Glutamatergic neuron (in vitro differentiated cells): ENCODE results near the gene TMEM18. TPM values are rescaled to one million over a fixed set of nuclear protein-coding genes. Genes with fewer than 3 reads are reported as not detected.

Source experiments
- DNase-seq: peaks from one replicate; pipeline ENCODE4 v3.0.0; 2022
- H3K27ac Mint-ChIP-seq: one replicate; pipeline ENCODE4 v1.8.0; 2020; ENCODE audit warnings: mild to moderate bottlenecking, mixed read lengths, inconsistent platforms; ENCODE audit not compliant: unreplicated experiment
- H3K27me3 Mint-ChIP-seq: one replicate; pipeline ENCODE4 v1.8.0; 2020; ENCODE audit warnings: mild to moderate bottlenecking, moderate library complexity, mixed read lengths, inconsistent platforms; ENCODE audit not compliant: unreplicated experiment
- H3K36me3 Mint-ChIP-seq: one replicate; pipeline ENCODE4 v1.8.0; 2020; ENCODE audit warnings: mild to moderate bottlenecking, mixed read lengths, inconsistent platforms; ENCODE audit not compliant: unreplicated experiment
- H3K4me1 Mint-ChIP-seq: one replicate; pipeline ENCODE4 v1.8.0; 2020; ENCODE audit warnings: mild to moderate bottlenecking, low read depth, mixed read lengths, inconsistent platforms; ENCODE audit not compliant: unreplicated experiment
- H3K4me3 Mint-ChIP-seq: one replicate; pipeline ENCODE4 v1.8.0; 2020; ENCODE audit warnings: mild to moderate bottlenecking, mixed read lengths, inconsistent platforms; ENCODE audit not compliant: unreplicated experiment
- H3K9me3 Mint-ChIP-seq: one replicate; pipeline ENCODE4 v1.8.0; 2020; ENCODE audit warnings: mild to moderate bottlenecking, moderate library complexity, mixed read lengths, inconsistent platforms; ENCODE audit not compliant: unreplicated experiment
- CTCF ChIP-seq: fragments of 200-600 bp; sonication (generic); IDR thresholded peaks from one replicate; pipeline ENCODE4 v1.5.0; 2021; ENCODE audit not compliant: partially characterized antibody, unreplicated experiment
- total RNA-seq: library from RNA; stranded (reverse); fragmentation: NEBNext Ultra II Directional; extraction: Animal tissue kit (Norgen Biotek cat#: 25700); gene quantifications from one replicate; pipeline ENCODE4 v1.2.1, GENCODE V29; 2021; ENCODE audit not compliant: unreplicated experiment

The TMEM18 gene
- total RNA-seq, 1 donor from 2014 or later = 22.0 TPM

- H3K27ac Mint-ChIP-seq = no peak overlapping the region
- H3K9me3 Mint-ChIP-seq = no peaks in the 10 kb centered on the region
- no peak for DNase-seq
- no peaks in the 10 kb centered on the region for H3K27me3 Mint-ChIP-seq
- no peak for TF ChIP-seq CTCF
- H3K4me3 Mint-ChIP-seq = no peak overlapping the region
- H3K36me3 Mint-ChIP-seq = peaks cover 6% of the 10 kb centered on the region
- peaks cover 3% of the 10 kb centered on the region for H3K4me1 Mint-ChIP-seq
These were observed 49.2 kb downstream of the TMEM18 start for GRCh38 chr2:627926-628560.

- no peak for DNase-seq
- Mint-ChIP-seq H3K27me3 (no peaks in the 10 kb centered on the region), H3K9me3 (no peaks in the 10 kb centered on the region)
These were observed 49.9 kb downstream of the TMEM18 start for GRCh38 chr2:627340-627709.

GRCh38 chr2:626491-627339 is 50.5 kb downstream of the TMEM18 start:
- no peak for TF ChIP-seq CTCF
- H3K36me3 Mint-ChIP-seq = peaks cover 2% of the 10 kb centered on the region
- no peaks in the 10 kb centered on the region for H3K27me3 Mint-ChIP-seq
- no peak overlapping the region for H3K4me3 Mint-ChIP-seq
- no peaks in the 10 kb centered on the region for H3K9me3 Mint-ChIP-seq
- peaks cover 2% of the 10 kb centered on the region for H3K4me1 Mint-ChIP-seq
- H3K27ac Mint-ChIP-seq = no peak overlapping the region
- DNase-seq = no peak

More at GRCh38 chr2:627340-627709, 49.9 kb downstream of the TMEM18 start:
- TF ChIP-seq CTCF = no peak
- Mint-ChIP-seq H3K27ac (no peak overlapping the region), H3K36me3 (peaks cover 4% of the 10 kb centered on the region), H3K4me1 (peaks cover 2% of the 10 kb centered on the region), H3K4me3 (no peak overlapping the region)

- peaks cover 2% of the 10 kb centered on the region for H3K4me1 Mint-ChIP-seq
- no peaks in the 10 kb centered on the region for H3K36me3 Mint-ChIP-seq
- no peaks in the 10 kb centered on the region for H3K9me3 Mint-ChIP-seq
- DNase-seq = no peak
- no peaks in the 10 kb centered on the region for H3K27me3 Mint-ChIP-seq
- H3K4me3 Mint-ChIP-seq = no peak overlapping the region
- no peak for TF ChIP-seq CTCF
- H3K27ac Mint-ChIP-seq = no peak overlapping the region
These were observed 51.5 kb downstream of the TMEM18 start for GRCh38 chr2:625415-626333.
